ENCODE measurements around the gene UBE3A. TPM values are rescaled to one million over a fixed set of nuclear protein-coding genes. Genes with fewer than 3 reads are reported as not detected.

UBE3A gene
- total RNA-seq, 1 donor from 2014 or later, result 122 TPM

- peak overlapping the region; percentile 86 for H3K27ac ChIP-seq (replicated peaks)
- peaks cover 55% of the 10 kb centered on the region for H3K36me3 ChIP-seq
- H3K27me3 ChIP-seq (ENCODE audit: low read depth), result no peaks in the 10 kb centered on the region
- TF ChIP-seq CTCF (IDR thresholded peaks at IDR 0.05; ENCODE audit: borderline replicate concordance), result no peak
- H3K4me3 ChIP-seq, result peak overlapping the region; percentile 34
- H3K4me1 ChIP-seq, result peaks cover 24% of the 10 kb centered on the region
- intact Hi-C loops (cut with micrococcal nuclease), result no loop called here
- no peak for DNase-seq
- H3K9me3 ChIP-seq (replicated peaks), result peaks cover 30% of the 10 kb centered on the region
Observed at GRCh38 chr15:25346371-25346770, 92.5 kb downstream of the UBE3A start.

GRCh38 chr15:25345943-25346342, 92.9 kb downstream of the UBE3A start:
- Histone ChIP-seq H3K9me3 (replicated peaks) (peaks cover 30% of the 10 kb centered on the region), H3K4me1 (peaks cover 24% of the 10 kb centered on the region)

GRCh38 chr15:25342629-25343028, 96.2 kb downstream of the UBE3A start:
- no peaks in the 10 kb centered on the region for H3K27me3 ChIP-seq (ENCODE audit: low read depth)
- H3K27ac ChIP-seq (replicated peaks), result no peak overlapping the region
- no peak overlapping the region for H3K4me3 ChIP-seq
- H3K36me3 ChIP-seq, result peaks cover 46% of the 10 kb centered on the region
- intact Hi-C loops (cut with micrococcal nuclease), result no loop called here
- H3K4me1 ChIP-seq, result peaks cover 24% of the 10 kb centered on the region
- no peak for TF ChIP-seq CTCF (IDR thresholded peaks at IDR 0.05; ENCODE audit: borderline replicate concordance)
- H3K9me3 ChIP-seq (replicated peaks), result peaks cover 12% of the 10 kb centered on the region
- no peak for DNase-seq

More at GRCh38 chr15:25345943-25346342, 92.9 kb downstream of the UBE3A start:
- peak overlapping the region; percentile 34 for H3K4me3 ChIP-seq
- DNase-seq, result peak; percentile 63
- intact Hi-C loops (cut with micrococcal nuclease), result no loop called here
- H3K27ac ChIP-seq (replicated peaks), result peak overlapping the region; percentile 86
- TF ChIP-seq CTCF (IDR thresholded peaks at IDR 0.05; ENCODE audit: borderline replicate concordance), result peak; percentile 61
- no peaks in the 10 kb centered on the region for H3K27me3 ChIP-seq (ENCODE audit: low read depth)
- peaks cover 52% of the 10 kb centered on the region for H3K36me3 ChIP-seq

GRCh38 chr15:25339431-25339830, 99.4 kb downstream of the UBE3A start:
- no peak overlapping the region for H3K27ac ChIP-seq (replicated peaks)
- H3K36me3 ChIP-seq, result peaks cover 60% of the 10 kb centered on the region
- H3K4me1 ChIP-seq, result peaks cover 7% of the 10 kb centered on the region
- no peaks in the 10 kb centered on the region for H3K9me3 ChIP-seq (replicated peaks)
- intact Hi-C loops (cut with micrococcal nuclease), result no loop called here
- no peak for DNase-seq
- no peak for TF ChIP-seq CTCF (IDR thresholded peaks at IDR 0.05; ENCODE audit: borderline replicate concordance)
- no peak overlapping the region for H3K4me3 ChIP-seq
- no peaks in the 10 kb centered on the region for H3K27me3 ChIP-seq (ENCODE audit: low read depth)

GRCh38 chr15:25335279-25335678, 103.5 kb downstream of the UBE3A start:
- TF ChIP-seq CTCF (IDR thresholded peaks at IDR 0.05; ENCODE audit: borderline replicate concordance), result no peak
- DNase-seq, result no peak
- peaks cover 59% of the 10 kb centered on the region for H3K36me3 ChIP-seq
- no peaks in the 10 kb centered on the region for H3K4me1 ChIP-seq
- H3K27ac ChIP-seq (replicated peaks), result no peak overlapping the region
- intact Hi-C loops (cut with micrococcal nuclease), result no loop called here
- no peak overlapping the region for H3K4me3 ChIP-seq
- H3K27me3 ChIP-seq (ENCODE audit: low read depth), result no peaks in the 10 kb centered on the region
- H3K9me3 ChIP-seq (replicated peaks), result no peaks in the 10 kb centered on the region
